ENCODE measurements around the gene RPL13A.

The RPL13A gene

DNA sequence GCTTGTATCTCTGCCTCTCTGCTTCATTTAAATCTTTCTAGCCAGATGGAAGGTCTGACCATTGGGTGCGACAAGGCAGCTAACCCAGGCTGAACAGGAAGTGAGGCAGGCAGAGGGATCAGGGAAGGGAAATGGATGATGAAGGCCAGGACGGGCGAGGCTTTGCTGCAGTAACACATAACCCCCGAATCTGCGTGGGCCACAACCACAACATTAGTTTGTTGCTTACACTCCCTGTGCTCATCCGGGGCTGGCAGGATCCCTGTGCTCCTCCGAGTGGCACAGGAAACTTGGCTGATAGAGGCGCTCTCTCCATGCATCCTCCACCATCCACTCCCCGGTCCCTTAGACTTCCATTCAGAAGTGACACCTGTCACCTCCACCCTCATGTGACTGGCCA is 14.5 kb upstream of the RPL13A start:
- TF ChIP-seq CEBPB (IDR thresholded peaks at IDR 0.05) (no peak), TCF12 (IDR thresholded peaks at IDR 0.05; ENCODE audit: low read depth) (no peak), FOXM1 (IDR thresholded peaks at IDR 0.05; ENCODE audit: borderline replicate concordance, low read depth) (no peak), EGR1 (IDR thresholded peaks at IDR 0.05) (no peak), CREB1 (IDR thresholded peaks at IDR 0.05; ENCODE audit: low read depth) (no peak), TEAD4 (IDR thresholded peaks at IDR 0.05) (no peak), RAD21 (IDR thresholded peaks at IDR 0.05; ENCODE audit: low read depth) (no peak), TAF1 (IDR thresholded peaks at IDR 0.05; ENCODE audit: low read depth) (no peak), YY1 (IDR thresholded peaks at IDR 0.05; ENCODE audit: low read depth) (no peak), ZBTB7A (IDR thresholded peaks at IDR 0.05; ENCODE audit: low read depth) (no peak), EP300 (IDR thresholded peaks at IDR 0.05; ENCODE audit: borderline replicate concordance) (no peak), NFIC (IDR thresholded peaks at IDR 0.05) (no peak)
- TF ChIP-seq, protein P1, sequence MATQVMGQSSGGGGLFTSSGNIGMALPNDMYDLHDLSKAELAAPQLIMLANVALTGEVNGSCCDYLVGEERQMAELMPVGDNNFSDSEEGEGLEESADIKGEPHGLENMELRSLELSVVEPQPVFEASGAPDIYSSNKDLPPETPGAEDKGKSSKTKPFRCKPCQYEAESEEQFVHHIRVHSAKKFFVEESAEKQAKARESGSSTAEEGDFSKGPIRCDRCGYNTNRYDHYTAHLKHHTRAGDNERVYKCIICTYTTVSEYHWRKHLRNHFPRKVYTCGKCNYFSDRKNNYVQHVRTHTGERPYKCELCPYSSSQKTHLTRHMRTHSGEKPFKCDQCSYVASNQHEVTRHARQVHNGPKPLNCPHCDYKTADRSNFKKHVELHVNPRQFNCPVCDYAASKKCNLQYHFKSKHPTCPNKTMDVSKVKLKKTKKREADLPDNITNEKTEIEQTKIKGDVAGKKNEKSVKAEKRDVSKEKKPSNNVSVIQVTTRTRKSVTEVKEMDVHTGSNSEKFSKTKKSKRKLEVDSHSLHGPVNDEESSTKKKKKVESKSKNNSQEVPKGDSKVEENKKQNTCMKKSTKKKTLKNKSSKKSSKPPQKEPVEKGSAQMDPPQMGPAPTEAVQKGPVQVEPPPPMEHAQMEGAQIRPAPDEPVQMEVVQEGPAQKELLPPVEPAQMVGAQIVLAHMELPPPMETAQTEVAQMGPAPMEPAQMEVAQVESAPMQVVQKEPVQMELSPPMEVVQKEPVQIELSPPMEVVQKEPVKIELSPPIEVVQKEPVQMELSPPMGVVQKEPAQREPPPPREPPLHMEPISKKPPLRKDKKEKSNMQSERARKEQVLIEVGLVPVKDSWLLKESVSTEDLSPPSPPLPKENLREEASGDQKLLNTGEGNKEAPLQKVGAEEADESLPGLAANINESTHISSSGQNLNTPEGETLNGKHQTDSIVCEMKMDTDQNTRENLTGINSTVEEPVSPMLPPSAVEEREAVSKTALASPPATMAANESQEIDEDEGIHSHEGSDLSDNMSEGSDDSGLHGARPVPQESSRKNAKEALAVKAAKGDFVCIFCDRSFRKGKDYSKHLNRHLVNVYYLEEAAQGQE (IDR thresholded peaks at IDR 0.05; ENCODE audit: low read depth) = no peak
- TF ChIP-seq, protein P2, sequence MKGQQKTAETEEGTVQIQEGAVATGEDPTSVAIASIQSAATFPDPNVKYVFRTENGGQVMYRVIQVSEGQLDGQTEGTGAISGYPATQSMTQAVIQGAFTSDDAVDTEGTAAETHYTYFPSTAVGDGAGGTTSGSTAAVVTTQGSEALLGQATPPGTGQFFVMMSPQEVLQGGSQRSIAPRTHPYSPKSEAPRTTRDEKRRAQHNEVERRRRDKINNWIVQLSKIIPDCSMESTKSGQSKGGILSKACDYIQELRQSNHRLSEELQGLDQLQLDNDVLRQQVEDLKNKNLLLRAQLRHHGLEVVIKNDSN (IDR thresholded peaks at IDR 0.05) = no peak
- TF ChIP-seq, protein P3, sequence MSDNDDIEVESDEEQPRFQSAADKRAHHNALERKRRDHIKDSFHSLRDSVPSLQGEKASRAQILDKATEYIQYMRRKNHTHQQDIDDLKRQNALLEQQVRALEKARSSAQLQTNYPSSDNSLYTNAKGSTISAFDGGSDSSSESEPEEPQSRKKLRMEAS (IDR thresholded peaks at IDR 0.05) = no peak

DNA sequence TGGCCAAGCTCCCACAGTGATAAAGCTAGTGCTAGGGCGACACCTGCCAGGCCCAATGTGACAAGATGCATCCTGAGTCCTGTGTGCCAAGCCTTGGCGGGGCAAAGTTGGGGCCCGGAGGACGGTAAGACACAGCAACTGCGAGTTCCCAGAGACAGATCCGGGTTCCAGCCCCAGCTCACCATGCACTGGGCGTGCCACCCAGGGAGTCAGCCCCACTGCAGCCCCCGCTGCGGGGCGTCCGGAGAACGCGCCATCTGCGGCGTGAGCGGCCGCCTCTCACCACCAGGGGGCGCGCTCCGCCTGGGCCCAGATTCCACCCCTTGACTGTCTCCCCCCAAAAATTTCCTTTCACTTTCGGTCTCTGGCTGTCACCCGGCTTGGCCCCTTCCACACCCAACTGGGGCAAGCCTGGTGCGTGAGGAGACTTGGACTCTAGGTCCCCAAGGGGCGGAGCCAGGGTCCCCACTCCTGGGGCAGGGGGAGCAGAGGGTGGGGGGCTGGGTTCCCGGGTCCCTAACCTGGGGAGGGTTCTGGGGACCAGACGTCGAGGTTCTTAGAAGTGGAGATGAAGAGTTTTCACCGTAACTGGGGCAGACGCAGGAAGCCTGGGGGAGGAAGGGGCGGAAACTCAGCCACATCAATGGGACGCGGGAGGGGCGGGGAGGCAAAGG is 13.4 kb upstream of the RPL13A start, which contains the start of gene FLT3LG:
FLT3LG (plus strand) TSS at position 348 of the 674 bp plus-strand sequence. CDS start 425 bp downstream, outside the sequence.
- TF ChIP-seq RAD21 (IDR thresholded peaks at IDR 0.05; ENCODE audit: low read depth) (peak; percentile 45; the same call in 1 of the 2 replicates), ZBTB7A (IDR thresholded peaks at IDR 0.05; ENCODE audit: low read depth) (peak; percentile 89), NFIC (IDR thresholded peaks at IDR 0.05) (no peak)

DNA sequence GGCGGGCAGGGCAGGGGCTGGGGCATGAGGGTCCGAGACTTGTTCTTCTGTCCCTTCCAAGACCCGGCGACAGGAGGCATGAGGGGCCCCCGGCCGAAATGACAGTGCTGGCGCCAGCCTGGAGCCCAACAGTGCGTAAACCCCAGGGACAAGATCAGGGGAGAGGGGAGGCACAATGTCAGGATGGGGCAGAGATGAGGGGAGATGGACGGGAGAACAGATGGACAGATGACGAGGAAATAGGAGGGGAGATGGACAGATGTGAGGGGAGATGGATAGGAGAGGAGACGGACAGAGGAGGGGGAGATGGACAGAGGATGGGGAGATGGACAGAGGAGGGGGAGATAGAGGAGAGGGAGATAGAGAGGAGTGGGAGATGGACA is 12.9 kb upstream of the RPL13A start:
- TF ChIP-seq FOXM1 (IDR thresholded peaks at IDR 0.05; ENCODE audit: borderline replicate concordance, low read depth) (no peak), YY1 (IDR thresholded peaks at IDR 0.05; ENCODE audit: low read depth) (no peak), TEAD4 (IDR thresholded peaks at IDR 0.05) (no peak), ZBTB7A (IDR thresholded peaks at IDR 0.05; ENCODE audit: low read depth) (no peak), NFIC (IDR thresholded peaks at IDR 0.05) (no peak), EP300 (IDR thresholded peaks at IDR 0.05; ENCODE audit: borderline replicate concordance) (no peak), CEBPB (IDR thresholded peaks at IDR 0.05) (no peak), TAF1 (IDR thresholded peaks at IDR 0.05; ENCODE audit: low read depth) (no peak), RAD21 (IDR thresholded peaks at IDR 0.05; ENCODE audit: low read depth) (no peak), TCF12 (IDR thresholded peaks at IDR 0.05; ENCODE audit: low read depth) (no peak), CREB1 (IDR thresholded peaks at IDR 0.05; ENCODE audit: low read depth) (no peak)
- TF ChIP-seq, protein P3 (IDR thresholded peaks at IDR 0.05) = no peak
- TF ChIP-seq, protein P2 (IDR thresholded peaks at IDR 0.05) = no peak
- TF ChIP-seq, protein P1 (IDR thresholded peaks at IDR 0.05; ENCODE audit: low read depth) = no peak

DNA sequence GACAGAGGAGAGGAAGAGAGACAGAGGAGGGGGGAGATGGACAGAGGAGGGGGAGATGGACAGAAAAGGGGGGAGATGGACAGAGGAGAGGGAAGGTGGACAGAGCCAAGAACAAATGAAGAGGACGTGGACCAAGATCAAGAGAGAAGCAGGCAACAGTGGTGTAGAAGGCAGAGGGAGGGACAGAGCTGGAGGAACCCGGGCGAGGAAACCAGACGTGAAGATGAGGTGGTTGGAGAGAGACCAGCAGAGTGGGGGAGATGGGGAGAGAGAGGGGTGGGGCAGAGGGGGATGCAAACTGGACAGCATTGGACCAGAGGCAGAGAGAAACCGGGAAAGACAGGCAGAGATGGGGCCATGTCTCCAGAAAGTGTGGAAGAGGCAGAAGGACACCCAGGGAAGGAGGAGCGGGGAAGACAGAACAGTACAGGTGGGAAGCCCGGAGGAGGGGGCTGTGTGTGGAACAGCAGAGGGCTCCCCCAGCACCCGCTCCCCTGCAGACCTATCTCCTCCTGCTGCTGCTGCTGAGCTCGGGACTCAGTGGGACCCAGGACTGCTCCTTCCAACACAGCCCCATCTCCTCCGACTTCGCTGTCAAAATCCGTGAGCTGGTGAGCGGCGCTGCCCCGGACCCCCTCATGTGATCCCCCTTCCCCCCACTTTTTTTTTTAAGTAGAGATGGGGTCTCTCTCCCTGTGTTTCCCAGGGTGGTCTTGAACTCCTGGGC is 12.1 kb upstream of the RPL13A start:
- TF ChIP-seq TCF12 (IDR thresholded peaks at IDR 0.05; ENCODE audit: low read depth) (no peak), NFIC (IDR thresholded peaks at IDR 0.05) (no peak), CREB1 (IDR thresholded peaks at IDR 0.05; ENCODE audit: low read depth) (no peak), ZBTB7A (IDR thresholded peaks at IDR 0.05; ENCODE audit: low read depth) (no peak), TEAD4 (IDR thresholded peaks at IDR 0.05) (no peak), FOXM1 (IDR thresholded peaks at IDR 0.05; ENCODE audit: borderline replicate concordance, low read depth) (no peak), CEBPB (IDR thresholded peaks at IDR 0.05) (no peak), TAF1 (IDR thresholded peaks at IDR 0.05; ENCODE audit: low read depth) (no peak), EP300 (IDR thresholded peaks at IDR 0.05; ENCODE audit: borderline replicate concordance) (no peak), EGR1 (IDR thresholded peaks at IDR 0.05) (no peak)
- TF ChIP-seq, protein P2 (IDR thresholded peaks at IDR 0.05) = no peak
- TF ChIP-seq, protein P1 (IDR thresholded peaks at IDR 0.05; ENCODE audit: low read depth) = no peak

All from Ishikawa (cell line).